IMR-90 (cell line): ENCODE data around the gene UBE2QL1.

Source experiments
- CEBPB ChIP-seq: IDR thresholded peaks from 2 replicates; pipeline ENCODE4 v1.6.1; 2012; ENCODE audit warnings: low read depth, low read length, improper control_type of control experiment
- CHD1 ChIP-seq: IDR thresholded peaks from 2 replicates; pipeline ENCODE4 v1.6.1; 2012; ENCODE audit warnings: low read depth, low read length, improper control_type of control experiment
- MAFK ChIP-seq: IDR thresholded peaks from 2 replicates; pipeline ENCODE4 v1.6.1; 2012; ENCODE audit warnings: low read depth, low read length, improper control_type of control experiment
- MXI1 ChIP-seq: IDR thresholded peaks from 2 replicates; pipeline ENCODE4 v1.6.1; 2012; ENCODE audit warnings: low read depth, mild to moderate bottlenecking, low read length, moderate library complexity, borderline replicate concordance
- POLR2A ChIP-seq: IDR thresholded peaks from 2 replicates; pipeline ENCODE4 v1.6.1; 2012; ENCODE audit warnings: mild to moderate bottlenecking, low read depth, low read length
- RAD21 ChIP-seq: IDR thresholded peaks from 2 replicates; pipeline ENCODE4 v1.6.1; 2012; ENCODE audit warnings: low read length, improper control_type of control experiment
- RCOR1 ChIP-seq: IDR thresholded peaks from 2 replicates; pipeline ENCODE4 v1.6.1; 2012; ENCODE audit warnings: mild to moderate bottlenecking, low read length, improper control_type of control experiment; ENCODE audit not compliant: insufficient replicate concordance
- RFX5 ChIP-seq: IDR thresholded peaks from 2 replicates; pipeline ENCODE4 v1.8.0; 2012; ENCODE audit warnings: low read depth, mild to moderate bottlenecking, low read length, moderate library complexity
- SMC3 ChIP-seq: fragments of 150-350 bp; IDR thresholded peaks from 2 replicates; pipeline ENCODE4 v1.6.1; 2016; ENCODE audit warnings: low read depth, mild to moderate bottlenecking, antibody characterized with exemption, low read length, moderate library complexity
- TF ChIP-seq, protein P1 (sequence below): conservative IDR thresholded peaks from 2 replicates; pipeline ENCODE4 v1.5.1; 2012; ENCODE audit warnings: mild to moderate bottlenecking, low read depth, low read length, improper control_type of control experiment
- TF ChIP-seq, protein P2 (sequence below): fragments of 150-350 bp; IDR thresholded peaks from 2 replicates; pipeline ENCODE4 v1.6.1; 2017; ENCODE audit warnings: mild to moderate bottlenecking, antibody characterized with exemption, low read length, low read depth

GRCh38 chr5:6452622-6453504 is 4.2 kb downstream of the UBE2QL1 start:
- TF ChIP-seq, protein P1, sequence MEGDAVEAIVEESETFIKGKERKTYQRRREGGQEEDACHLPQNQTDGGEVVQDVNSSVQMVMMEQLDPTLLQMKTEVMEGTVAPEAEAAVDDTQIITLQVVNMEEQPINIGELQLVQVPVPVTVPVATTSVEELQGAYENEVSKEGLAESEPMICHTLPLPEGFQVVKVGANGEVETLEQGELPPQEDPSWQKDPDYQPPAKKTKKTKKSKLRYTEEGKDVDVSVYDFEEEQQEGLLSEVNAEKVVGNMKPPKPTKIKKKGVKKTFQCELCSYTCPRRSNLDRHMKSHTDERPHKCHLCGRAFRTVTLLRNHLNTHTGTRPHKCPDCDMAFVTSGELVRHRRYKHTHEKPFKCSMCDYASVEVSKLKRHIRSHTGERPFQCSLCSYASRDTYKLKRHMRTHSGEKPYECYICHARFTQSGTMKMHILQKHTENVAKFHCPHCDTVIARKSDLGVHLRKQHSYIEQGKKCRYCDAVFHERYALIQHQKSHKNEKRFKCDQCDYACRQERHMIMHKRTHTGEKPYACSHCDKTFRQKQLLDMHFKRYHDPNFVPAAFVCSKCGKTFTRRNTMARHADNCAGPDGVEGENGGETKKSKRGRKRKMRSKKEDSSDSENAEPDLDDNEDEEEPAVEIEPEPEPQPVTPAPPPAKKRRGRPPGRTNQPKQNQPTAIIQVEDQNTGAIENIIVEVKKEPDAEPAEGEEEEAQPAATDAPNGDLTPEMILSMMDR: no peak
- no peak for TF ChIP-seq POLR2A
- no peak for TF ChIP-seq RAD21
- TF ChIP-seq RCOR1: no peak
- TF ChIP-seq CEBPB: no peak
- TF ChIP-seq, protein P2, sequence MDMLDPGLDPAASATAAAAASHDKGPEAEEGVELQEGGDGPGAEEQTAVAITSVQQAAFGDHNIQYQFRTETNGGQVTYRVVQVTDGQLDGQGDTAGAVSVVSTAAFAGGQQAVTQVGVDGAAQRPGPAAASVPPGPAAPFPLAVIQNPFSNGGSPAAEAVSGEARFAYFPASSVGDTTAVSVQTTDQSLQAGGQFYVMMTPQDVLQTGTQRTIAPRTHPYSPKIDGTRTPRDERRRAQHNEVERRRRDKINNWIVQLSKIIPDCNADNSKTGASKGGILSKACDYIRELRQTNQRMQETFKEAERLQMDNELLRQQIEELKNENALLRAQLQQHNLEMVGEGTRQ: no peak
- TF ChIP-seq CHD1: no peak
- no peak for TF ChIP-seq RFX5
- TF ChIP-seq MXI1: no peak
- no peak for TF ChIP-seq MAFK
- no peak for TF ChIP-seq SMC3
